Astrocyte of the spinal cord (primary cell): ENCODE measurements around the gene CHSY1.

ENCODE experiments used
- DNase-seq: peaks from one replicate; pipeline ENCODE4 v3.0.0; 2011; ENCODE audit warnings: low read depth, low spot score
- H3K4me3 ChIP-seq: 2 replicates; pipeline ENCODE4 v1.5.1; 2011; ENCODE audit warnings: low read depth, mild to moderate bottlenecking, low read length, moderate library complexity
- CTCF ChIP-seq: IDR thresholded peaks from 2 replicates; pipeline ENCODE4 v1.5.1; 2012; ENCODE audit warnings: low read depth, mild to moderate bottlenecking, low read length, inconsistent platforms
- in situ Hi-C: cut with HindIII; loops from 2 replicates; pipeline ENCODE4 v1.10.0; 2017; ENCODE audit warnings: low sequenced_read_pairs

CHSY1 gene

GRCh38 chr15:101175401-101175800 is 76.4 kb downstream of the CHSY1 start:
- no peak for TF ChIP-seq CTCF
- no peak overlapping the region for H3K4me3 ChIP-seq
- in situ Hi-C loops = no loop called here
- DNase-seq = no peak

DNA sequence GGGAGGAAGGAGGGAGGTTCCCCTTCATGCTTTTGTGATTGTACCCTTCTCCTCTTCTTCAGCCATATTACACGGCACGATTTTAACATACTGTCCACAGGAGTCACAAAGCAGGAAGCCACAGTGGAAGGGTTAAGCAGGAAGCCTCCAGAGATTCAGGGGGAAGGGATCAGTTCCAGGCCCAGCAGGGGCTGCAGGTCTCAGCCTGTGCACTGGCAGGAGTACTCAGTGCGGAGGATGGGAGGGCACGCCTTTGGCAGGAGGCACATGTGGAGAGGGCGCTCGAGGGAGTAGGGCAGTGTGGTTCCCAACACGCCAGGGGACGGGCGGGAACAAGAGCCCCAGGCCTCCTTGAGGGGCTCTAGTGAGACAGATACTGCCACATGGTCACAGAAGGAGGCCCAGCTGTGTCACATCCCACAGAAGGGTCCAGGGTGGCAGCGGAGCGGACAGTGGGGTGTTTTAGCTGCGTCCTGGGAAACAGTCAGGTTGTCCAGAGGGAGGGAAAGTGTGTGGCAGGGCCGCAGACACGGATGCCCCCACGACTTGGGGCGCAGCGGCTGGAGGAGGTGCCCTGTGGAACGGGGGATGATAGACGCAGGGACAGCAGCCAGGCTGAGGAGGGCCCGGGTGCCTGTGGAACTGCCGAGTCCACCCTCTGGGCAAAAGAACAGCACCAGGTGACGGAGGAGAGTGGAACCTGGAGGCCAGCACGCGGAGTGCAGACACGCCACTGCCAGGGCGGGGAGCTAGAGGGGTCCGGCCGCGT is 77.5 kb downstream of the CHSY1 start:
- in situ Hi-C loops = no loop called here

DNA sequence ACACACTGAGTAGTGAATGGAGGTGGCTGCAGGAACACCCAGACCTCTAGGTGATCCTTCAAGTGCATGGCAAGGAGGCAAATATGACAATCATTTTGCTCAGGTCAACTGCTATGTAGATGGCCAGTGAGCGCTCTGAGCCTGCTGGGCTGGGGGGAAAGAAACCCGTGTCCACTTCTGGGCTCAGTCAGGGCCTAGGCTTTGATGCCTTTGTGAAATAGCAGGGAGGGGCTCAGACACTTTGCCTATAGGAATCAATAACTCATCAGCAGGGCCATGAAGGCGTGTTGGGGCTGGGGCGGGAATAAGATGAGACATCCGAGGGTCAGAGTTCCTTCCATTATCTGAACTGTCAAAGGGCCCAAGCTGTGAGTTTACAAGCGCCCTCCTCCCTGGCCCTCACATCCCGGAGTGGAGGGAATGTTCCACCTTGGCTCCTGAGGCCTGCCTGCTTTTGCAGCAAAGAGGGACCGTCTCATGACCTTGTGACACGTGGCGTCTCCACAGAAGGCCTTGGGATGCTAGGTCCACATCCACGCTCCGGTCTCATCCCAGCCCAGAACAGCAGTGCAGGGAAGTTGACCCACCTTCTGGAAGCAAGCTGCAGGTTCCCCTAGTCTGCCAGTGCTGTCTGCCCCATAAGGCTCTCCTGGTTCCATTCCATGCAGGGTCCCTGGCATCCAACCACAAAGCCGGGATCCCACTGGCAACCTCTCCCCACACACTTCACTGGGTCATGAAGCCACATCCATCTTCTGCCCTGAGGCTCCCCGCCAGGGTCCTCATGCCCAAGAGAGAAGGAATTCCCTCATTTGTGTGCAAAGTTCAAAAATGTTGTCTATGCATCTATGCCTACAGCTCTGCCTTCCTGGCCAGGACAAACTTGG is 78.4 kb downstream of the CHSY1 start:
- TF ChIP-seq CTCF = no peak
- H3K4me3 ChIP-seq = no peak overlapping the region
- DNase-seq = no peak
- in situ Hi-C loops = no loop called here

More for the DNA sequence above, 77.5 kb downstream of the CHSY1 start:
- no peak overlapping the region for H3K4me3 ChIP-seq
- no peak for TF ChIP-seq CTCF
- no peak for DNase-seq

GRCh38 chr15:101172501-101173071 is 79.3 kb downstream of the CHSY1 start:
- no peak overlapping the region for H3K4me3 ChIP-seq
- DNase-seq = no peak
- in situ Hi-C loops = no loop called here
- no peak for TF ChIP-seq CTCF

DNA sequence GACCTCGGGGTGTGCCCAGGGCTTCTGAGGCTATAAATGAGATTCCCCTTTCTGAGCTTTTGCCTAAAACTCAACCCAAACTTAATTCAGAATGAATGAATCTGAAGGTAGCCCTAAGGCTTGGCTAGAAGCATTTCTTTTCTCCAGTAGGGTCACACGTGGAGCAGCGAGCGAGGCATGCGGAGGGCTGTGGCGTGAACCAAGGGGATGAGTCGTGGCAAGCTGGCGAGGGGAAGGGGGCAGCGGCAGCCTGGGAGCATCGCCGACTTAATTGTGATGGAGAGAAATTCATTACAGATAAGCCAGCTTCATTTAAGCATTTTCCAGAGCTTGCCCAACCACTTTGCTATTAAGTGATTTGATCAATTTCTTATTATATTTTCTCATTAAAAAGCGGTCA is 79.9 kb downstream of the CHSY1 start:
- in situ Hi-C loops = no loop called here
- no peak for DNase-seq

More for the DNA sequence above, 79.9 kb downstream of the CHSY1 start:
- no peak for TF ChIP-seq CTCF
- no peak overlapping the region for H3K4me3 ChIP-seq
